ENCODE results near the gene DNASE1L1.
"Not testable (repeated sequence)": the region's sequence is repeated elsewhere in the genome, so short reads cannot be mapped to it uniquely, and the experiment has no call there.

DNASE1L1 gene

DNA sequence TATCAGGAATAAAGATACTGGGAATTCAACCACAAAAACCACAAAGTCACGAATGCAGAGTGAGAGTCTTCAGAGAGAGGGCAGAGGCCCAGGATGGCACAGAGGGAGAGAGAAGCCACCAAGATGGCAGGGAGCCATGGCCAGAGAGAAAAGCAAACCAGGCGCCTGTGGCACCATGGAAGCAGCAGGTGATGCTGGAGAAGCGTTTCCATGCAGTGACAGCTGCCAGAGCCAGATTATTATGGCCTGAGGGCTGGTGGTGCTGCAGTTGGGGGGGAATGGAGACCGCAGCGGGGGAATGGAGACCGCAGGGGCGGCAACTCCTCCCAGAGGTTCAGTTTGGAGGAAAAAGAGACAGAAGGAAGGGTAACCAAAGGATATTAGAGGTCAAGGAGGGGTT, 8.1 kb upstream of the DNASE1L1 start:
- DNase-seq: no peak
- intact Hi-C loops (cut with DNase I): no loop called here

DNA sequence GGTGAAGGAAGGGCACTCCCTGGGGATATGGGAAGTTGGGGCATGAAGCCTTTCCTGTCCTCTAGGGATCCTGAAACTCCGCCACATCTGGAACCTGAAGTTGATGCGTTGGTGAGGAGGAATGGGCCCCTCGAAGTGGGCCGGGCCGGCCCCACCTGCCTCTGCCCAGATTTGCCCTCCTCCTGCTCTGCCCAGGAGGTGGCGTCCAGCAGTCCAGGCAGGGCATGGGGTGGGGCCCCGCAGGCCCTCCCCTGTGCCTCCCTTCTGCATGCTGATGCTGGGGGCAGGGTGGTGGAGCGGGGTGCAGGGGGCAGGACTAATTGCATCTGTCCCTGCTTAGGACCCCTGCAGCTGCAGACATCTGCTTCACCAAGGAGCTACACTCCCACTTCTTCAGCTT, 4.1 kb upstream of the DNASE1L1 start:
- intact Hi-C loops (cut with DNase I): no loop called here
- no peak for DNase-seq

DNA sequence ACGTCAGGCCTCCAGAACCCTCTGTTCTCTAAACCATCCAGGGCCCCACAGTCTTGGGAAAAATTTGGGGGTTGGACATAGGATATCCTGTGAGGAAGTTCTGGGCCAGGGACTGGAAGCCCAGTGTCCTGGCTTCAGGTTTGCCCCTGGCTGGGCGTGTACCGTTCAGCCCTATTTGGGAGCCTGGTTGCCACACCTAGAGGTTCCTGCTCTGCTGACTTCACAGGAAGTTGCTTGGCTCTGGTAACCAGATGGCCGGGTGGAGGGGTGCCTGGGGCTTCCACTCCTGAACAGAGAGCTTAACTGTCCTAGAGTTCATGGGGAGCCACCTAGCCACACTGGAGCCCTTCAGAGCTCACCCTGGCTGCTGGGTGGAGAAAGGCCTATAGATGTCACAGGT, 3.4 kb upstream of the DNASE1L1 start:
- intact Hi-C loops (cut with DNase I): no loop called here
- DNase-seq: no peak

DNA sequence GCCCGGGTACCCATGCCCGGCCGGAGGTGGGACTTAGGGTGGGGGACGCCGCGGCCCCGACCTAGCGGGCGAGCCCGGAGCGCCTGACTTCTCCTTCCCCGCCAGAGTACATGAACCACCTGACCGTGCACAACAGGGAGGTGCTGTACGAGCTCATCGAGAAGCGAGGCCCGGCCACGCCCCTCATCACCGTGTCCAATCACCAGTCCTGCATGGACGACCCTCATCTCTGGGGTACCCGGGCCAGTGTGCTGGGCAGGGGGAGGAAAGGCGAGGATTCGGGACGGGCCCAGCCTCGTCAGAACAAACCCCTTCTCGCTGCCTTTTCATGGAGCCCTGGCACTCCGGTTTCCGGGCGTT, 2.9 kb upstream of the DNASE1L1 start:
- intact Hi-C loops (cut with DNase I): no loop called here
- peak; percentile 12 to 83 (median 61) for DNase-seq

DNA sequence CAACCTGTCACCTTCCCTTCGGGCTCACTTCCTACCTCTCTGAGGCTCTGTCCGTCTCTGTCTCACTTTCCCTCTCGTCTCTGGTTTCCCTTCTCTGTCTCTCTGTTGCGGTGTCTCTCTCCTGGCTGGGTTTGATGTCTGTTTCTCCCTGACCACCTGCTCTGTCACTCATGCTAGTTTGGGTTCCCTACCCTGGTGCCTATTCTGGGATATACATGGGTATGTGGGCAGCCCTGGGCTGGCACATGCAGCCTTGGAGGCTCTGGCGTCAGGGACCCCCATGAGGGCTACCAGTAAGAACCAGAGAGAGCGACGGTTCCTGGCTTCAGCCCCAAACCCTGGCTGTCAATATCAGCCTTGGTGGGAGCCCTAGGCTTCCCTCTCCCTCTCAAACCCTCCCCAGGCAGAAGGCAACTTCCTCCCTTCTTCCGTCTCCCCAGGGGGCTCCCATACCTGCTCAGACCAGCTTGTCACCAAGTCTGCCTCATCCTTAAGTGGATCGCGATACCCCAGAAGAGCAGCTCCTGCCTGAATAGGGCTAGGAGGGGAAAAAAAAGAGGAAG, 314 bp downstream of the DNASE1L1 start:
- intact Hi-C loops (cut with DNase I): no loop called here
- no peak for DNase-seq

DNA sequence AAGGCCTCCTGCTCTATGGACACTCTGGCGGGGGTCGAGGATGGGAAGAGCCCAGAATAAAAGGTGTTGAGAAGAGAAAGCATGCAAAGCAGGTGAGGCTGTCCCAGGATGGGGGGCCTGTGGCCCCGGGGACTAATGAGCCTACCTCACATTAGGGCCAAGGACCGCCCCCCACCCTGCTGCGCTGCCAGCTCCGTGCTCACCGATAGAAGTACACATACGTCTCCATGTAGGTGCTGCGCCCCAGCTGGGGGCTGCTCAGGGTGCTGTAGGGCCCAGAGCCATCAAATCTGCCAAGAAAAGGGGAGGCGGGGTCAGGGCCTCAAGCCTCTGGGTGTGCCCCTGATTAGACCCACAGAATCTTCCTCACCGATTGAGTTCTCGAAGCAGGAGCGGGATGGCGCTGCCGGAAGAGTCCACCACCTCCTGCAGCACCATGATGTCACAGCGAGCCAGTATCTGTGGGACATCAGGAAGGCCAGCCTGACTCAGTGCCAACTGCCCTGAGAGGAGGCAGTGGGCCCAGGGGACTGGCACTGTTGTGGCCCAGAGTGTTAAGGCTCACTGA, 4.3 kb downstream of the DNASE1L1 start:
- DNase-seq: no peak
- intact Hi-C loops (cut with DNase I): no loop called here

DNA sequence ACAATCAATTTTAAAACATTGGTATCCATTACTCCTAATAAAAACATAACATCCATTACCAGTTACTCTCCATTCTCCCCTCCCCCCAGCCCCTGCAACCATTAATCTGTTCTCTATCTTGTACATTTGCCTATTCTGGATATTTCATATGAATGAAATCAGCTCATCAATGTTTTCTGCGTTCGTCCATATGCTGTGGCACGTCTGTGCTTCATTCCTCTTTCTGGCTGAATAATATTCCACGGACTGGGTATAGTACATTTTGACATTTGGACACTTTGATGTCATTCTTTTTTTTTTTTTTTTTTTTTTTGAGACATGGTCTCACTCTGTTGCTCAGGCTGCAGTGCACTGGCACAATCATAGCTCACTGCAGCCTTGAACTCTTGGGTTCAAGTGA, 5.2 kb downstream of the DNASE1L1 start:
- no peak for DNase-seq
- intact Hi-C loops (cut with DNase I): no loop called here

DNA sequence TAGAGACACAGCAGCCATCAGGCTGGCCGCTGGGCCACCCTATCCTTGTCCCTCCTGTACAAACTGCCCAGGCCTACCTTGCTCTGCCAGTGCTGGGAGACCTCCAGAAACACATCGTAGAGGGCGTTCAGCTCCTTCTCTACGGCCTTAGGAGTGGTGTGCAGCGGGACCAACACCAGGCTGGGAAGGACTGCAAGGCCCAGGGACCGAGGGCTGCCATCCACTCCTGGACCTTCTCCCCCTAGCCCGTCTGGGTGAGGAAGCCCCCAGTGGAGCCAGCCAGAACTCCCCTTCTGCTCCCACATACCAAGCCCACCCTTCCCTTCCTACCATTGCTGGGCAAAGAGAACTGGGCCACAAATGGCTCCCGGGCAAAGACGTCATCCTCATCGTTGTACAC, 5.9 kb downstream of the DNASE1L1 start:
- intact Hi-C loops (cut with DNase I): no loop called here
- DNase-seq: no peak

DNA sequence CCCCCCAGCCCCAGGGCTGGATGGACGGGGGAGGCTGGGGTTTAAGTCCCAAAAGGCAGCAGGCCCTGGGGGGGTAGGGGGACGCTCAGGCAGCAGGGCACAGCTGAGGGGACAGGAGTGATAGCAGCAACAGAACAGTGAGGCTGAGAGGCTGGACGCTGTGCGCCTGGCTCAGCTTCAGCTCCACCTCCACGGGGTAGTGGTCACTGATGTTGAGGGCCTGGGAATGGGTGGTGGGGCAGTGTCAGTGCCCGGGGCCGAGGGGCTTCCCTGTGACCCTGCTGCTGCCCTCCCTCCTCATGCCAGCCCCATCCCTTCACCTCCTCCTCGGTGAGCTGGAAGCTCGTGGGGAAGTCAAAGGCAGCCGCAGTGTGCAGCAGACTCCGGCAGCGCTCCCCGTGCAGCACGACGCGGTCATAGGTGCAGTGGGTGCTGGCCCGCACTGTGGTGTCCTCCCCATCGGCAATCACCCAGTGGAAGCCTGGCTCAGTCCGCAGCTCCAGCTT, 6.4 kb downstream of the DNASE1L1 start:
- intact Hi-C loops (cut with DNase I): no loop called here
- DNase-seq: no peak

DNA sequence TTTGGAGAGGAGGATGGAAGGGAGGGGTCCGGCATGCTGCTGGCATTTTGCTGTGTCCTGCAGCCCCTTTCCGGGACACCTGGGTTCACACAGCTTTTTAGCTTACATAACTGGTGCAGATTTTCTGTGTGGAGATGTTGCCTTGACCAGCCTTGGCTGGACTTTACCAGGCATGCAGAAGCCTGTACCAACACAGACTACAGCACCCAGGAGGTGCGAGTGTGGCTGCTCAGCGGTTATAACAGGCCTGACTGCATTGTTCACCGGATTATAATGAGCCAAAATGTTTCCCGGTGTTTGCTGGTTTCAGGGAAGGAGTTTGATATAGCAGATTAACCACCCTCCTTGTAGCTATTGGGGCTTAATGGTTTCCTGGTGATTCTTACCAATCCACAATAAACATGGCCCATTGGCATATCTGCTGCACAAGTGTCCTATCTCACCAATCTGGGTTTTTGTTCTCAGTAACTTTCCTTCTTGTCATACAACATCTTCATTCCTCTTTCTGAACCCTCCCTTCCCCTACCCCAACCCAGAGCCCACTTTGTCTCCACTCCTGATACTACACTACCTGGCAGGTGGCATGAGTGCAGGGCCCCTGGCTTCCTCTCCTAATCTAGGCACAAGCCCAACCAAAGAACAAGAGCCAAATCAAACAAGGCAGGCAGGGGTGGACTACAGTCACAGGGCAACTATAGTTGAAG, 7.0 kb downstream of the DNASE1L1 start:
- intact Hi-C loops (cut with DNase I): no loop called here
- DNase-seq: no peak

DNA sequence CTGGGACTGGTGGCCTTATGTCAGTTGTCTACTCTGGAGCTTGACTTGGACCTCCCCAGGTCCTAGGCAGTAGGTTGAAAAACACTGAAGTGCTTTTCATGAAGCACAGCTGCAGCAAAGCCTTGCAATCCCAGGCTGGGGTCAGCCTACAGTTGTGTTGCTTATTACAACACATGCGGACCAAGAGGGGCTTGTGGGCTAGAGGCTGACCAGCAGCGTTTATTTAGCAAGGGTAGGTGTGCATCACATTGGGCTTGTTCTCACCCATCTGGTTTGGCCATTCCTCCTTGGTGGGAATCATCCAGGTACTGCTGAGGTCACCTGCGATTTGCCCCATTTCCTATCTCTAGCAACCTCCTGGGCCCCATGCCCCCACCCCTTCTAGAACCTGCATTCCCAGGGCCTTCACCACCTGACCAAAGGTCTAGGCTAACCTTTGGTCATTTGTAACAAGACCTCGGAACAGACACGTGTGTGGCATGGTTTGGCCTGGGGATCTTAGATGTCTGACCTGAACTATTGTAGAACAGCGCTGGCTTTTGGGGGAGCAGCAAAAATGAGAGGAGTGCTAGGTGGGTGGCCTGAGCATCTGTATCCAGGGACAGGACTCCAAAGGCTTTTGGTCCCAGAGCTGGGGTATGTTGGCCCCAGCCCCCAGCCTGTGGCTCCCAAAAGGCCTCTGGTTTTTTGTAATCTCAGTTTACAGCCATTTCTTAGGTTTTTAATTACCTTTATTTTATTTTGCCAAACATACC, 7.8 kb downstream of the DNASE1L1 start:
- intact Hi-C loops (cut with DNase I): no loop called here
- DNase-seq: no peak

DNA sequence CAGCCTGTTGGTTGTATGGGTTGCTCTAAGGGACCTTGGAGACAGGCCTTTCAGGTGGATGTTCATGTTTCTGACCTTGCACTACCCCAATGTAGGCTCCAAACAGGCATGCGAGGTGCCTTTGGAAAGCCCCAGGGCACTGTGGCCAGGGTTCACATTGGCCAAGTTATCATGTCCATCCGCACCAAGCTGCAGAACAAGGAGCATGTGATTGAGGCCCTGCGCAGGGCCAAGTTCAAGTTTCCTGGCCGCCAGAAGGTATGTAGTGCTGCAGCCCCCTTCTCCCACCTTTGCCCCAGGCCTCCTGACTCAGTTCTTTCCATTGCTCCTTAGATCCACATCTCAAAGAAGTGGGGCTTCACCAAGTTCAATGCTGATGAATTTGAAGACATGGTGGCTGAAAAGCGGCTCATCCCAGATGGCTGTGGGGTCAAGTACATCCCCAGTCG, 8.7 kb downstream of the DNASE1L1 start:
- intact Hi-C loops (cut with DNase I): not testable (repeated sequence)

DNA sequence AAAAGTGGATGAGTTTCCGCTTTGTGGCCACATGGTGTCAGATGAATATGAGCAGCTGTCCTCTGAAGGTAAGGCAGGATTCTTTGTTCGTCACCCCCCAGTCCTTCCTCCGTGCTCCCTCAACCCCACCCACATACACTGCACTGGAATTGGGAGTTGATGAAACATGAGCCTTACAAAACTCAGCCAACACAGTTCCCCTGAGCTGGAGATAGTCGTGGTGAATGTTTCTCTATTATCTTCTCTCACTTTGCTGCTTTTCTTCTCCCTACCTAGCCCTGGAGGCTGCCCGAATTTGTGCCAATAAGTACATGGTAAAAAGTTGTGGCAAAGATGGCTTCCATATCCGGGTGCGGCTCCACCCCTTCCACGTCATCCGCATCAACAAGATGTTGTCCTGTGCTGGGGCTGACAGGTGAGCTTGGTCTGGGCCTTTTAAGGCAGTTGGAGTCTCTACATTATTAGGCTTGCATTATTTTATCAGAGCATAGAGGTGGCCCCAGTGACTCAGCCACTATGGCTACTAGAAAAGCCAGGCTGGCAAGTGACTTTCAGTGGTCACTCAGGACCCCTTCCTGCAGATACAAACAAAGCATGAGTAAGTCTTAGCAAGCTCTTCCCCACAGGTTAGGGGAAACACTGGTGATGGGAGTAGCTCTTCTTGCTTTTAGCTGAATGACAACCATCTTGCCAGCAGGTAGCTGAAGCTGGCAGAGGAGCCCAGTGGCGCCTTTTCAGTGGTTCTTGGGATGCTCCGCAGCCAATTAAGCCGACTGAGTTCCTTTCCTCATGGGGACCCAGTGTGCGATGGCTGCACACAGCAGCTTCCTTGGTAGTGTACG, 9.3 kb downstream of the DNASE1L1 start:
- intact Hi-C loops (cut with DNase I): no loop called here
- no peak for DNase-seq

More for the DNA sequence above, 8.7 kb downstream of the DNASE1L1 start:
- not testable (repeated sequence) for DNase-seq

DNA sequence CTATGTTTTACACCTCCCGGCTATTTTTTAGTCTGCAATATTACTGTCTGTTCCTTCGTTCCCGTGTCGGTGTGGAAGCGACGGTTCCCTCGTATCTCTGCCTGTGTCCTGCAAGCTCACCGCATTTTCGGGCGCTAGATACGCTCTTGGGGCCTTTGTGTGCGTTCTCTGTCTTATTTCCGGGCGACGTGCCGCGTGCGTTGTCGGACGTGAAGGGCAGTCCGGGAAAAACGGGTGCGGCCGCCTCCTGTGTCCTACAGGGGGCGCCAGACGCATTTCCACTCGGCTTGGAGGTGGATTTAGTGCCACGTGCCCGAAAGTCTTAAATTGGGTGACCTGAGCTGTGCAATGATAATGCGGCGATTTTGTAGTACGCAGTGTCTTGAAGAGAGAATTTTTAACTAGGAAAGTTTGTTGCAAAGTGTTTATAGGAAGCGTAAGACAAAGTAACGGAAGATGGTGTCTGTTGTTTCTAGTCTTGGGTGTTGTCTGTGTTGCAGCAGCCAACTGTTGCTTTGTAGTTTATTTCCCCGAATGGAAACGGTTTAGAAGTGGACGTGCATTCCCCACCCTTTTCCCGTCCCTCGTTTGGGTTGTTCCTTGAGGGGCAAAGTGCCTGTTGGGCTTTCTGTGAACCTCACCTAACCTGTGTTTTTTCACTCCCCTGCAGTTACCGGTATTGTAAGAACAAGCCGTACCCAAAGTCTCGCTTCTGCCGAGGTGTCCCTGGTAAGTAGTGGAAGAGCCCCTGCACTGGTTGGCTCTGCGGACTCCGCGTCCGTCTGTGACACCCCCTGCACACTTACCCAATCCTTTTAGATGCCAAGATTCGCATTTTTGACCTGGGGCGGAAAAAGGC, 10.2 kb downstream of the DNASE1L1 start:
- intact Hi-C loops (cut with DNase I): no loop called here
- peak; percentile 67 to 91 (median 81) for DNase-seq

DNA sequence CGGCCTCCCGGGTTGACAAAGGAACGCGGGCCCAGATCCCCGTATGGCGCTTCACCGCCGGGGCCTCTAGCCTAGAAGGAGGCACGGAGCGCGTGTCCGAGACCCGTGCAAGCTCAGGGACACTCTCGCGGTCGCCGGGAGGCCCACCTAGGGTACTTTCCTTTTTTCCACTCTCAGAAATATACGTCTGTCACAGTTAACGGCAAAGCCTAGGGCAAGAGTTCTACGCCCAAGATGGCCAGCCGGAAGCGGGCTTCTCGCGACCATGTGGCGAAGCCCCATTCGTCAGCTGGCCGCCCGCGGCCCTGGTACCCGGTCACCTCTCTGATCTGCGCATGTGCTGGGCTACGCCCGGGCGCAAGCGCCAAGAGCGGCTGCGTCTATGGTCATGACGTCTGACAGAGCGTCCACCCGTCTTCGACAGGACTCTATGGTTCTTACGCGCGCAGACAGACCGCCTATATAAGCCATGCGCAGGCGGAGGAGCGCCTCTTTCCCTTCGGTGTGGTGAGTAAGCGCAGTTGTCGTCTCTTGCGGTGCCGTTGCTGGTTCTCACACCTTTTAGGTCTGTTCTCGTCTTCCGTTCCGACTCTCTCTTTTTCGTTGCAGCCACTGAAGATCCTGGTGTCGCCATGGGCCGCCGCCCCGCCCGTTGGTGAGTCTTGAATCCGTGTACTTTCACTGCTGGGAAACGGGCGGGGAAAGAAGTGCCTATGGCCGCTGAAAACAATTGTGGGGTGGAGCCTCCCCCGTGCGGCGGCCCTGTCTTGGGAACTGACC, 11.0 kb downstream of the DNASE1L1 start, which contains the start of gene RPL10:
Gene RPL10 (plus strand): TSS at position 490 of the 780 bp plus-strand sequence. CDS start 143 bp downstream, at position 633.
- peak; percentile 86 to 97 (median 93) for DNase-seq
- intact Hi-C loops (cut with DNase I): no loop called here

DNA sequence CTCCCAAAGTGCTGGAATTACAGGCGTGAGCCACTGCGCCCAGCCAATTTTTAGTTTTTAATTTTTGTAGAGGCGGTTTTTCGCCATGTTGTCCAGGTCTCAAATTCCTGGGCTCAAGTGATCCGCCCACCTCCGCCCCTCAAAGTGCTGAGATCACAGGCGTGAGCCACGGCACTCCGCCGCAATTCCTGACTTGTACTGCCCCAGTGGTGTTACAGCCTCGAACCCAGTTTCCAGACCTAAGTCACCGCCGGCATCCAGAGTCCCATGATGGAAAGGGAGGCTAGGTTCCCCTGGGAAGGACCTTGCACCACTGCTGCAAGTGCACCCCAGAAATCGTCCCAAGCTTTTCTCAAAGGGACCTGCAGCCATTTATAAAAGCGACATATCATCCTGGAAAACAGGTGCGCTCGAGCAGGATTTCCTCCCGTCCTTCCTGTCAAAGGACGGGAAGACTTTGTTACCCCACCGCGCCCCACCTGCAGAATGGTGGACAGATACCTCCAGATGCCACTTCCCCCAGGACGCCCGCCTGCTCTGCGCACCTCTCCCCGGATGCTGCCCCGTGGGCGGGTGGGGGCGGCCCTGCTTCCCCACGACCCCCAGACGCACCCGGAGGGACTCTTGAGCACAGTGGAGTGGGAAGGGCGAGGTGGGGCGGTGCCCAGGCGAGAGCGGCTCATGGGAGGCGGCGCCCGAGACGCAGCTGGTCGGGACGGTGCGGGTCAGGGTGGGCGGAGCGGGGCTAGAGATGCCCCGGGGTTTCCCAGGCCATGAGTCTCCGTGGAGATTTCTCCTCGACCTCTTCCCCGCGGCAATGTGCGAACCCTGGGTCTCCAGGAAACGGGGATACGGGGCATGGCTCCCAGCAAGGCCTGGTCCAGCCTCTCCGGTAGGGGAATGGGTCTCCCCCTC, 11.8 kb downstream of the DNASE1L1 start:
- DNase-seq: peak in 39 of 42 donors; percentile 21 to 79 (median 59)

More for the DNA sequence above, 11.8 kb downstream of the DNASE1L1 start:
- intact Hi-C loops (cut with DNase I): no loop called here

All from head of caudate nucleus (tissue), 42 donors.